Stomach (tissue), 4 donors: Measurements from ENCODE around the gene MAMLD1.

Source experiments
- EP300 ChIP-seq: sonication (generic); formaldehyde crosslinking; IDR thresholded peaks from one replicate; pipeline ENCODE4 v1.6.1; 2017; ENCODE audit warnings: antibody characterized with exemption
- POLR2A ChIP-seq, 4 donors: fragments of 450-650 bp; IDR thresholded peaks; one replicate each; pipeline ENCODE4 v1.6.1; 2016; ENCODE audit warnings: antibody characterized with exemption in 4 of 4, control low read depth in 2 of 4, mild to moderate bottlenecking in 1 of 4, moderate library complexity in 1 of 4
- POLR2AphosphoS5 ChIP-seq, 3 donors: sonication (generic); formaldehyde crosslinking; IDR thresholded peaks; one replicate each; pipeline ENCODE4 v1.6.1; 2016; ENCODE audit warnings: antibody characterized with exemption in 3 of 3
- TF ChIP-seq, protein P1 (sequence below), 7 experiments: fragments of 450-650 bp in 4 of 7; fragments of 200-600 bp in 3 of 7; sonication (generic) in 3 of 7; IDR thresholded peaks; one replicate each; pipeline ENCODE4 v1.5.1; 2016 to 2019; ENCODE audit warnings: antibody characterized with exemption in 7 of 7, control low read depth in 2 of 7, mild to moderate bottlenecking in 1 of 7

DNA sequence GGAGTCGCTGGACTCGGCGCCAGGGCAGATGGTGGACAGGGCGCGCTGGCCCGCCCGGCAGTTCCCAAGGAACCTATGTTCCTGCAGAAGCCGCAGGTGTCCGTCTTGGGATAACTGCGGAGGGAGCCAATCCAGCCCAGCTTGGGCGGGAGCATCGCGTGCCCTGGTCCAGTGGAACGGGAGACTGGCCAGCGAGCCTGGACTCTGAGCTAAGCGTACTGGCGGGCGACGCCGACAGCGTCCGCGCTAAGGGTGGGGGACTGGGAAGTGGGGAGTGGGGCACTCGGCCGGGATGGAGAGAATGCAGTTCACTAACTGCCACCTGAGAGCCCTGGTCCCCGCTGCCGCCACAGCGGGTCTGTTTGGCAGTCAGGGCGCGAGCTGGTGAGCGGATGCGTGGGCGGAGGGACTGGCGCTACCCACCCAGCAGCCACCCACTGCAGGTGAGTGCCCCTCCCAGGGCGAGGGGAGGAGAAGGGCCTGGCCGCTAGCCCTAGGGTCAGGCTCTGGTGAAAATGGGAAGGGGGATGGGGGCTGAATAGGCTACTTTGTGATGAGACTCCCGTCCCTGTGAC is 1.3 kb upstream of the MAMLD1 start:
- TF ChIP-seq POLR2AphosphoS5 (IDR thresholded peaks at IDR 0.05) (no peak), POLR2A (IDR thresholded peaks at IDR 0.05) (no peak), EP300 (no peak)
- TF ChIP-seq, protein P1, sequence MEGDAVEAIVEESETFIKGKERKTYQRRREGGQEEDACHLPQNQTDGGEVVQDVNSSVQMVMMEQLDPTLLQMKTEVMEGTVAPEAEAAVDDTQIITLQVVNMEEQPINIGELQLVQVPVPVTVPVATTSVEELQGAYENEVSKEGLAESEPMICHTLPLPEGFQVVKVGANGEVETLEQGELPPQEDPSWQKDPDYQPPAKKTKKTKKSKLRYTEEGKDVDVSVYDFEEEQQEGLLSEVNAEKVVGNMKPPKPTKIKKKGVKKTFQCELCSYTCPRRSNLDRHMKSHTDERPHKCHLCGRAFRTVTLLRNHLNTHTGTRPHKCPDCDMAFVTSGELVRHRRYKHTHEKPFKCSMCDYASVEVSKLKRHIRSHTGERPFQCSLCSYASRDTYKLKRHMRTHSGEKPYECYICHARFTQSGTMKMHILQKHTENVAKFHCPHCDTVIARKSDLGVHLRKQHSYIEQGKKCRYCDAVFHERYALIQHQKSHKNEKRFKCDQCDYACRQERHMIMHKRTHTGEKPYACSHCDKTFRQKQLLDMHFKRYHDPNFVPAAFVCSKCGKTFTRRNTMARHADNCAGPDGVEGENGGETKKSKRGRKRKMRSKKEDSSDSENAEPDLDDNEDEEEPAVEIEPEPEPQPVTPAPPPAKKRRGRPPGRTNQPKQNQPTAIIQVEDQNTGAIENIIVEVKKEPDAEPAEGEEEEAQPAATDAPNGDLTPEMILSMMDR (IDR thresholded peaks at IDR 0.05), result no peak
